Measurements from ENCODE around the gene TMEM219.

TMEM219 gene

GRCh38 chr16:29991571-29991904 lies 29.7 kb downstream of the TMEM219 start:
- no peak for DNase-seq
- TF ChIP-seq GATA1 (IDR thresholded peaks at IDR 0.05; ENCODE audit: low read depth, low read length) = no peak
- TF ChIP-seq POLR2A (IDR thresholded peaks at IDR 0.05; ENCODE audit: low read length) = no peak

DNA sequence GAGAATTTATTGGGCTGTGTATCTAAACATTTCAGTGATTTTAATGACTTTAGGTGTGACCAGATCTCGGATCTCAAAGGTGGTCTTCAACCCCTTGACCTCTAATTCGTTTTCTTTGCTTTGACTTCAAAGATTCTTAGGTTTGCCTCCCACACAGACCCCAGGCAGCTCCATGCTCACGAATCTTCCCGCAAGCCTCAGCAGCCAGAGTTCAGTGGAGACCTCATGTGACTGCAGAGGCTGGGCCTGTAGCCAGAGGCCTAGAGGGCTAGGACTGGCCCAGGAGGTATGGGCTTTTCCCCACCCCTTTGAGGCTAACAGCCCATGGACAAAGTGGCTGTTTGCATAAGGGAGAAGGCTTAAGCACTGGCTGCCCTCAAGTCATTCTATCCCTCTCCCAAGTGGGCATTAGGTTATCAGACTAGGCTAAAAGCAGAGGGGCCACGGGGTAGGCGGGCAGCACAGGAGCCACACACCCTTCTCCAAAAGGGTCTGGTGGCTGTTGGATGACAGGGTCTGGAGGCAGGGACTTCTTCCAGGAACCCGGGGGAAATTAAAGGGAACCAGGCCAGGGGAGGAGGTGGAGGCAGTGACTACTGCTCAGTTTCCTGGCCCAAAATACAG lies 30.6 kb downstream of the TMEM219 start:
- no peak for TF ChIP-seq POLR2A (IDR thresholded peaks at IDR 0.05; ENCODE audit: low read length)
- no peak for TF ChIP-seq GATA1 (IDR thresholded peaks at IDR 0.05; ENCODE audit: low read depth, low read length)
- DNase-seq = no peak

DNA sequence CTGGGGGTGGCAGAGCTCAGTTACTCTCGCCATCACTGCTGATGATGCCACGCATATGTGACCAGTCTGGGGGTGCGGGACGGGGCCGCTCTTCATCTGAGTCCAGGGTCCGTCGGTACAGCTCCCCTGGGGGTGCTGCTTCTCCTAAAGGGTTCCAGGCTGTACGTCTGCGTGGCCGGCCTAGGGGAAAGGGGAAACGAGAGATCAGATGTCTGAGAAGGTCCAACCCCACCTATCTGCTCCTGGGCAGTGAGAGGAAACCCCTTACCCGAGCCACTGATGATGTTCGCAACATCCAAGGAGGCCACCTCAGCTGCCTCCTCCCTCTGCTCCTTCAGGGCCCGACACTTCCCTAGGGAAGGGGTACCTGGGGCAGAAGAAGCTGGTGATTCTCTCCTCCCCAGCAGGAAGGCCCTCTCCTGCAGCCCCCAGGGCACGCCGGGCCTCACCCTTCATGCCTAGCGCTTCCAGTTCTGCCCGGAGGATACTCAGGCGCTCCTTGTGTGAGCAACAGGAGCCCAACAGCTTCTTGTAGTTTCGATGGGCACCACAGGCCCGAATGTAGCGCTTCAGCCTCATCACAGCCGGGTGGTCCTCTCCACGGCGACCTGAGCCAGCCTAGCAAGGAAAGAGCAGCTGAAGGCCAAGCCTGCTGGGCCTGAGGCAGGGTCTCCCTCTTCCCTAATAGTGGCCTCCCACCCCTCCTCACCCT lies 31.5 kb downstream of the TMEM219 start:
- DNase-seq = no peak
- TF ChIP-seq POLR2A (IDR thresholded peaks at IDR 0.05; ENCODE audit: low read length) (no peak), GATA1 (IDR thresholded peaks at IDR 0.05; ENCODE audit: low read depth, low read length) (no peak)

DNA sequence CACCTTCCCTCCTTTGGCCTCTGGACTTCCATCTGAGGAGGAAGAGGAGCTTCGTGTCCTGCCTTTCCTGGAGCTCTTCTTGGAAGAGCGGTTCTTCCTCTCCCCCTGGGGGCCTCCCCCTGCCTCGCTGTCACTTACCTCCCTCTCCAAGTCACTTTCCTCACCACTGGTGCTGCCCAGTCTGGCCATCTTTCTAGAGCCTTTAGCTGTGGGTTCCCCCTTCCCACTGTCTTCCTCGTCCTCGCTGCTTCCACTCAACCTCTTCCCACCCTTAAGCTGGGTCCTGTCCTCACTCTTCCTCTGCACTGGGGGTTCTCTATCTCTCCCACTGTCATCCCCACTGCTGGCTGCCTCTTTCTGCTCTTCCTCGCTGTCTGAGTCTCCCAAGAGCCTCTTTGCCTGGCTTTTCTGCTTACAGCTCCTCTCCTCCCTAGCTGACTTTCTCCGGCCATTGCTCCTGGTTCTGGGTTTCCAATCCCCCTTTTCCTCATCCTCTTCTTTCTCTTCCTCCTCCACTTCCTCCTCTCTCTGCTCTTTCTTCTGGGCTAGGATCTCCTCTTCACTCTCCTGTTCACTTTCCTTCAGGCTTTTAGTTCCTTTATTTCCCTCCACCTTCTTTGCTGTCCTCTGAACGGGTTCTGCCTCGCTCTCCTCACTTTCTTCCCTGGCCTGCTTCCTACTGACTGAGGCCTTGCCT lies 32.2 kb downstream of the TMEM219 start:
- TF ChIP-seq POLR2A (IDR thresholded peaks at IDR 0.05; ENCODE audit: low read length) = no peak
- TF ChIP-seq GATA1 (IDR thresholded peaks at IDR 0.05; ENCODE audit: low read depth, low read length) = no peak
- DNase-seq = no peak

DNA sequence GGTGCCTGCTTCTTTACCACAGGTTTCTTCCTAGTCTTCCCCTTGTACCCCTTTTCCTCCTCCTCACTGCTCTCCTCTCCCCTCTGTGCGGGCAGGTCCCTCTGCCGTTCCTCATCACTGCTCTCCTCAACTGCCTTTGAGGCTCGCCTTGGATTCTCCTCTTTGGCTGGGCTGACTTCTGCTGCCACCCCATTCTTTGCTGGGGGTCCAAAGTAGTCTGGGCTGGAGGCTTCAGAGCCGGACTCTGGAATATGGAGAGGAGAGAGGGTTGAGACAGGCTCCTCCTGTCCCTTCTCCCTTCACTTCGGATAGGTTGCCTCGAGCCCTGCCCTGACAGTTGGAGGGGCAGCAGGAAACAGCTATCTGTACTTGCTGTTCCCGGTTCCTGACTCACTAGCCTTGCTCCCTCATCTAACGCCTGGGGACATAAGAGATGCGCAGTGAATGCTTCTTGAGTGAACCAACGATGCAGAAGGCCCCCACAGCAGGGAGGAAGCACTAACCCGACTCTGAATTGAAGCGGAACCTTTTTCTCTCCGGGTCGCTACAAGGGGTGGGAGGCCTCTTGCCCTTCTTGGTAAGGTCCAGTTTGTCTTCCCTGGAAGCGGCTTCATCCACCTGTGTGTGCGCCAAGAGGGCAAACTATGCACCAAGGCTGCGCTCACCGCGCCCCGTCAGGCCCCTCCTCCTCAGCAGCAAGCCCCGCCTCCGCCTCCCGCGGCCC lies 32.9 kb downstream of the TMEM219 start:
- no peak for DNase-seq
- TF ChIP-seq GATA1 (IDR thresholded peaks at IDR 0.05; ENCODE audit: low read depth, low read length) = no peak
- TF ChIP-seq POLR2A (IDR thresholded peaks at IDR 0.05; ENCODE audit: low read length) = no peak

- TF ChIP-seq POLR2A (IDR thresholded peaks at IDR 0.05; ENCODE audit: low read length) (no peak), GATA1 (IDR thresholded peaks at IDR 0.05; ENCODE audit: low read depth, low read length) (no peak)
- DNase-seq = peak; percentile 92 to 93
Observed at GRCh38 chr16:29995324-29995910, 33.5 kb downstream of the TMEM219 start, which contains the start of gene HIRIP3. Gene HIRIP3, minus strand, starts transcription at chr16:29995617. Its CDS starts 12 bp downstream, at chr16:29995605.

DNA sequence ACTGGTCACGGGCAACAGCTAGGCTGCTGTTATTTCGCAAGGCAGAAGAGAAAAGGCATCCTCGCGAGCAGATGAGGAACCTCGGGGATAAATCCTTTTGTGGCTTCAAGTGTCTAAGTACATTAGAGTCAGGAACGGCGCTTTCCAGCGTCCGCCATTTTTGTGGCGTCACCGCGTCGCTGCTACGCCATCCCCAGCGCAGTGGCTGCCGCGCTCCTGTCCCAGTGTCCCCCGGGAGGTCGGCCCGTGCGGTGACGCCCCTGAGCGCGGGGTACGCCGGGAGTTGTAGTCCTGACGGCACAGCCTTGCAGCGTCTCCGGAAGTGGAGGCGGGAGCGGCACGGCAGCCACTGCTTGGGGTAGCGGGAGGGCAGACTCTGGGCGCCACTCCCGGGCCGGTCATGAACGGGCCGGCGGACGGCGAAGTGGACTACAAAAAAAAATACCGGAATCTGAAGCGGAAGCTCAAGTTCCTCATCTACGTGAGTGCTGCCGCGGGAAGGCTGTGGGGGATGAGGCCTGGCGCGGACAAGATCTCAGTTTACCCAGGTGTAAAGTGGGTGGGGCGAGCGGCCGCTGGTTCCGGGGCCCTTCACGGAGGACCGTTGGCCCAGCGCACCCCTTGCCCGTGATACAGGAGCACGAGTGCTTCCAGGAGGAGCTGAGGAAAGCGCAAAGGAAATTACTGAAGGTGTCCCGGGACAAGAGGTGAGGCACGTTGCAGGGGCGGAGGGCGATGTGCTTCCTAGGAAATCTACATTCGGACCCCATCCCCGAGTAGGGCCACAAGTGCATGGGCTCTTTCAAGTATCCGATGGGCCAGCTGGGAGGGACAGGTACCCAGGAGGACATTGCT lies 34.3 kb downstream of the TMEM219 start, which contains the start of gene INO80E:
Gene INO80E (plus strand): TSS at position 331 of the 855 bp plus-strand sequence. CDS start 70 bp downstream, at position 401.
- TF ChIP-seq POLR2A (IDR thresholded peaks at IDR 0.05; ENCODE audit: low read length) (peak; percentile 91), GATA1 (IDR thresholded peaks at IDR 0.05; ENCODE audit: low read depth, low read length) (no peak)

GRCh38 chr16:29996766-29997250 lies 34.9 kb downstream of the TMEM219 start:
- DNase-seq = no peak
- TF ChIP-seq POLR2A (IDR thresholded peaks at IDR 0.05; ENCODE audit: low read length) (no peak), GATA1 (IDR thresholded peaks at IDR 0.05; ENCODE audit: low read depth, low read length) (no peak)

More for the DNA sequence above, 34.3 kb downstream of the TMEM219 start, which contains the start of gene INO80E:
- DNase-seq = peak; percentile 98 to 99

GRCh38 chr16:29999605-30000004 lies 37.7 kb downstream of the TMEM219 start:
- no peak for DNase-seq
- TF ChIP-seq GATA1 (IDR thresholded peaks at IDR 0.05; ENCODE audit: low read depth, low read length) (no peak), POLR2A (IDR thresholded peaks at IDR 0.05; ENCODE audit: low read length) (no peak)

GRCh38 chr16:30000735-30001631 lies 39.1 kb downstream of the TMEM219 start:
- TF ChIP-seq GATA1 (IDR thresholded peaks at IDR 0.05; ENCODE audit: low read depth, low read length) (no peak), POLR2A (IDR thresholded peaks at IDR 0.05; ENCODE audit: low read length) (no peak)
- no peak for DNase-seq

DNA sequence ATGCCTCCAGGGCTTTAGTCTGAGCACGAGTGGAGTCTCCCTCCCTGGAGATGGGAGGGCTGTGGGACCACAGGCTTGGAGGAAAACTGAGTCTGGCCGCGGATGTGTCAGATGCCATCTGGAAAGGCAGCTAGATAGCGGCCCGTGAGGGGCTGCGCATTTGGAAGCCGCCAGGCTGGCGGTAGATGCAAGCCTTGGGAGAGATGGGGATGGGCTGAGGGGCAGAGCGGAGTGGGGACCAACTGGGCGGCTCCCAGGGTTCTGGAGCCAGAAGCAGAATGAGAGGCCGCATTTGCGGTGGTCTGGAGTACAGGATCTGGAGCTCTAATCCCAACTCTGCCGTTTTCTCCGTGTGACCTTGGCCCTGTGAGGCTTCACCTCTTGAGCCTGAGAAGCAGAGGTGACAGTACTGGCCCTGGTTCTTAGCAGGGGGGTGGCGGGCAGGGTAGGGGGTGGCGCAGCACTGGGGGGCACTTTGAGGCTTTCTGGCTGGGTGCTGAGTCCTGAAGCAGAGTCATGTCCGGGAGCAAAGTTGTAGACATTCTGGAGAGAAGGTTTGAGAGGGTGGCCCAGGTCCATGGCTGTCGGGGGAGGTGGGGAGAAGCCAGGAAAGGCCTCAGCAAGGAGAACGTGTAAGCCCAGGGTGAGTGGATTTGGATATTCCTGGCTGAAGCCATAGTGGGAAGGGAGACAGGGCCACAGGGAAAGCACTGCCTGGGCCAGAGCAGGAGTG lies 40.9 kb downstream of the TMEM219 start:
- TF ChIP-seq POLR2A (IDR thresholded peaks at IDR 0.05; ENCODE audit: low read length) = no peak
- TF ChIP-seq GATA1 (IDR thresholded peaks at IDR 0.05; ENCODE audit: low read depth, low read length) = no peak
- no peak for DNase-seq

All from erythroblast (primary cell).